ENCODE data around the gene MAST2.
"Not testable (repeated sequence)": the region's sequence is repeated elsewhere in the genome, so short reads cannot be mapped to it uniquely, and the experiment has no call there.

MAST2 gene

GRCh38 chr1:45857101-45857700, 53.8 kb downstream of the MAST2 start:
- no peak for DNase-seq (ENCODE audit: low read depth in 4 of 4, low spot score in 1 of 4)

- DNase-seq (ENCODE audit: low read depth in 4 of 4, low spot score in 1 of 4) = not testable (repeated sequence)
Observed at GRCh38 chr1:45857755-45858492, 54.5 kb downstream of the MAST2 start.

DNA sequence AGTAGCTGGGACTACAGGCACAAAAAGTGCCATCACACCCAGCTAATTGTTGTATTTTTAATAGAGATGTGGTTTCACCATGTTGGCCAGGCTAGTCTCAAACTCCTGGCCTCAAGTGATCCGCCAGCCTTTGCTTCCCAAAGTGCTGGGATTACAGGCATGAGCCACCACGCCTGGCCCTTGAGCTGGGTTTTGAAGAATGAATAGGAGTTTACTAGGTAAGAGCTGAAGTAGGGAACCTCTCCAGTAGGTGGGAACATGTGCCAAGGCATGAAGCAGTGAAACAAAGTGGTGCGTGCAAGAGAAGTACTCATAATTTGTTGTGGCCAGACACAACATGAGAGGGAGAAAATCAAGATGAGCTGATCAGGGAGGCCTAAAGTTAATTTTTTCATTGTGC, 55.8 kb downstream of the MAST2 start:
- no peak for DNase-seq (ENCODE audit: low read depth in 4 of 4, low spot score in 1 of 4)

DNA sequence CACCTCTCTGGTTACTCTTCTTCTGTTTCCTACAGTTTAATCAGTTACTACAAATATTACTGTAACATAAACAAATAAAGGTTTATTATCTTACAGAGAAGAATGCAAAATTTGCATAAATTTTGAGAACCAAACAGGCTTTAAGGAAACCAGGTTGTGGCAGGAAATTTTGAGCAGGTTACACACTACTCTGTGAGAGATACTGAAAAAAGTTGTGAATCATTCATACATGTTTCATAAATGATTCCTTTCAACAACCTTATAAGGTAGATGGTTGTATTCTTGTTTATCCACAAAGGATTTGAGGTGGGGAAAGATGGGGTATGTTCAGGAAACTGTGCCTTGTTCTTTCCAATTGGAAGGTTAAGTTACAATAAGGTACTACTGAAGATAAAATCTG, 58.6 kb downstream of the MAST2 start:
- no peak for DNase-seq (ENCODE audit: low read depth in 4 of 4, low spot score in 1 of 4)

DNA sequence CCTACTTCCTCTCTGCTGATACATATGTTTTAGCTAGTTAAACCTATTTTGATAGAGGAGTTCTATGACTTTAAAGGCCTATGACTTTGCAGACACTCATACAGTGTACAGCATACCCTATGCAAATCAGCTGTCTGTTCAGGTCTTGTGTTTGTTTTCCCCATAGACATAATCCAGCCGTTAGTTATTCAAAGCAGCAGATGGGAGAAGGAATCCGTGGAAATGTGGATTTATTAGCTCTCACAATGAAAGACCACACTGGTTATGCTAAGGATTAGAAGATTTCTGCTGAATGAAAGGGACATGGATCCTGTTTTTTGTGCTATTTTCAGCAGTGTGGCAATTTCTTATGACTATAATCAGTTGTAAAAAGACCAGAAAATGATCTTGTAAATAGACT, 59.8 kb downstream of the MAST2 start:
- no peak for DNase-seq (ENCODE audit: low read depth in 4 of 4, low spot score in 1 of 4)

GRCh38 chr1:45864167-45865106, 61.0 kb downstream of the MAST2 start:
- DNase-seq (ENCODE audit: low read depth in 4 of 4, low spot score in 1 of 4) = no peak

DNA sequence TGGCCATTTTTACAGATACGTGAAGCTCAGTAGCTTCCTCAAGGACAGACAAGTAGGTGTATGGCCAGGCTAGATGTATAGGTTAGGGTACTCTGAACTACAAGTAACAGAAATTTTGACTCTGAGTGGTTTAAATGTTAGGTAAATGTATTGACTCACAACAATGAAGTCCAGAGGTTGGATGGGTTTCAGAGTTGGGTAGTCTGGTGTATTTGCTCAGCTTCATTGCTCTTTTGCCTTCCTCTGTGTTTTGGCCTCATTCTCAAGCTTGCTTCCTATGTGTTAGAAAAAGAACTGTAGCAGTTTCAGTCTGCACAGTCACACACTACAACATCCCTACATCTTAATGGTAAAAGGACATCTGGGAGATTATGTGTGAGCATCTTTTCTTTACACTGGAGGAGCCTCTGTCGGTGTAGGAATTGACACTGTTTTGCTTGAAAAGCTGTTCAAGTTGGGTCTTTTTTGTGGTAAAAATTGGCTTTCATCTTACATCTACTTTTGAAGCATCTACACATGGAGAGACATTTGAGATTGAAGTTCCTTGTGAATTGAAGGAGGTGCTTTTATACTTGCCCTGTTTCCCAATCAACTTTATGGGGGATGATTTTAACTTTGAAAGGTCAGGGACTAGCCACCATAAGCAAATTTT, 64.4 kb downstream of the MAST2 start:
- DNase-seq (ENCODE audit: low read depth in 4 of 4, low spot score in 1 of 4) = no peak

- DNase-seq (ENCODE audit: low read depth in 4 of 4, low spot score in 1 of 4) = no peak
Observed at GRCh38 chr1:45868861-45869260, 65.4 kb downstream of the MAST2 start.

GRCh38 chr1:45870500-45870899, 67.1 kb downstream of the MAST2 start:
- no peak for DNase-seq (ENCODE audit: low read depth in 4 of 4, low spot score in 1 of 4)

- DNase-seq (ENCODE audit: low read depth in 4 of 4, low spot score in 1 of 4) = not testable (repeated sequence)
Observed at GRCh38 chr1:45872173-45872801, 68.9 kb downstream of the MAST2 start.

GRCh38 chr1:45876000-45876617, 72.7 kb downstream of the MAST2 start:
- DNase-seq (ENCODE audit: low read depth in 4 of 4, low spot score in 1 of 4) = no peak

DNA sequence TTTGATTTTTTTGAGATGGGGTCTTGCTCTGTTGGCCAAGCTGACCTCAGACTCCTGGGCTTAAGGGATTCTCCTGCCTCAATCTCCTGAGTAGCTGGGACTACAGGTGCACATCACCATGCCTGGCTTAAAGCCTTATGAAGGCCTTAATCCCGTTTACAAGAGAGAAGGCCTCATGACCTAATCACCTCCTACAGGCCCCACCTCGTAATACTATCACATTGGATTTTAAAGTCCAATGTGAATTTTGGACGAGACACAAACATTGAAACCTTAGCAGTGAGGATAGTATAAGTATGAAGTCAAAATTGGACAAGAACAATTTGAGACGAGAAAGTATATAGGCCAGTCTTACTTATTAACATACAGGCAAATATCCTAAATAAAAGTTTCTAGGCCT, 73.9 kb downstream of the MAST2 start:
- DNase-seq (ENCODE audit: low read depth in 4 of 4, low spot score in 1 of 4) = no peak

DNA sequence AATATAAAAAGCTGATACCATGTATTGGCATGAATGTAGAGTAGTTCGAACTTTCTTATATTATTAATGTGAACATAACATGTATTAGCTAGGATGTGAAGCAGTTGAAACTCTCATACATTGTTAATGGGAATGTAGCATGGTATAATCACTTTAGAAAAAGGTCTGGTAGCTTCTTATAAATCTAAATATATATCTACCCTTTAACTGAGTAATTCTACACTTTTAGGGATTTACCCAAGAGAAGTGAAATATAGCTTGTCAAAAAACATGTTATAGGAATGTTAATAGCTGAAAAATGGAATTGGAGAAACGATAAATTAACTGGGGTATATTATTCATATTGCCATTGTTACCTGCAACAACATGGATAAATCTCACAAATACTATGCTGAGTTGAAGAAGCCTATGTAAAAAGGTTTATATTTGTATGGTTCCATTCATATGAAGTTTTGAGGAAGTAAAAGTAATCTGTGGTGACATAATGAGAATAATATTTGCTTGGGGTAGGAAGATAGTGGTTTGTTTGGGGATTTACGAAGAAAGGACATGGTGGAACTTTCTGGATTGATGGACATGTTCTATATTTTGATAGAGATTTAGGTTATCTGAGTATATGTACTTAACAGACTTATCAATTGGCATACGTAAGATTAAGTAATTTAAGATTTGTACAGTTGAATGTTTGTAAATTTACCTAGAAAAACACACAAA, 76.6 kb downstream of the MAST2 start:
- DNase-seq (ENCODE audit: low read depth in 4 of 4, low spot score in 1 of 4) = no peak

DNA sequence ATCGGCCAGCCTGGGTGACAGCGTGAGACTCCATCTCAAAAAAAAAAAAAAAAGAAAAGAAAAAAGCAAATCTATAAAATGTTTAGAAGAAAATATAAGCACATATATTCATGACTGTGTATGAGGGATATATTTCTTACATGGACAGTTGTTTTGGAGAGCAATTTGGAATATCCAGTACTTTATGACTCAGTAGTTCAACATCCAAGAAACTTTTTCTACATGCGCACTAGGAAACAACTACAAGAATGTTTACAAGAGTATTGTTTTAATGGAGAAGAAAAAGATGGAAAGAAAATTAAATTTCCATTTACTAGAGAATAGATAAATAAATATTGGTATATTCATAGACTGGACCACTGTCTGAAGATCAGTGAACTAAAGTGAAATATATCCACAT, 77.5 kb downstream of the MAST2 start:
- no peak for DNase-seq (ENCODE audit: low read depth in 4 of 4, low spot score in 1 of 4)

- DNase-seq (ENCODE audit: low read depth in 4 of 4, low spot score in 1 of 4) = no peak
Observed at GRCh38 chr1:45883658-45884057, 80.2 kb downstream of the MAST2 start.

DNA sequence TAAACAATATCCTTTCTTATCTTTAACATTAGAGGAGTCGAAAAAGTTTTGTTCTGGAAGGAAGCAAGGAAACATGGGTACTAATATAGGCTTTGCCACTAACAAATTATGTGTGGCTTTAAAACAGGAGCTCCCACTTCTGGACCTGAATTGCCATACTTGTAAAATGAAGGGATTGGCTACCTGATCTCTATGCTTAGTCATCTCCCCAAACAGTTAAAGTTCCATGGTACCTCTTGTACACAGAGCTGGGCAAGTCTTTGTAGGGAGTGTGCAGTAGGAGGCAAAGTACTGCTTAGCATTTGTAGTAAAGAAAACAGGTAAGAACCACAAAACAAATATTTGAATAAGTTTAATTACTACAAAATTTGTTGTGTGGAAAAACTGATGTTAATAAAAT, 81.3 kb downstream of the MAST2 start:
- DNase-seq (ENCODE audit: low read depth in 4 of 4, low spot score in 1 of 4) = no peak

DNA sequence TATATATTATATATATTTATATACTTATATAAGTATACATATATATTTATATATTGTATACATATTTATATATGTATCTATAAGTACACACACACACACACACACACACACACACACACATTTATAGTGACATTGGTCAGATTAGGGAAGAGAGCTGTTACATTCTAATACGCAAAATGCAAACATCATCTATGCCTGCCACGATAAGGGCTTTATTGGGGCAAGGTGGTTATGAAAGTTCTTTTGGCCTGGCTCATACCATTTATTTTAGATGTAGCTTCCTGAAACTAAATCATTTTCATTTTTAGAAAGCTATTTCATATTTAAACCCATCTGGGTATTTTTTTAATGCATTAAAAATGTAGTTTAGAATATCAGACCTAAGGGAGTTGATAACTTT, 82.8 kb downstream of the MAST2 start:
- no peak for DNase-seq (ENCODE audit: low read depth in 4 of 4, low spot score in 1 of 4)

GRCh38 chr1:45887156-45887842, 83.9 kb downstream of the MAST2 start:
- no peak for DNase-seq (ENCODE audit: low read depth in 4 of 4, low spot score in 1 of 4)

- no peak for DNase-seq (ENCODE audit: low read depth in 4 of 4, low spot score in 1 of 4)
Observed at GRCh38 chr1:45890078-45890477, 86.7 kb downstream of the MAST2 start.

Data from stimulated activated CD4-positive, alpha-beta T cell treated with anti-CD3 and anti-CD28 coated beads, Interleukin-1b, Interleukin-23, amount 100 ng/mL, for 24 hours (primary cell).